KBM-7 (cell line): ENCODE data around the gene SIK3.
"Not testable (repeated sequence)": the region's sequence is repeated elsewhere in the genome, so short reads cannot be mapped to it uniquely, and the experiment has no call there.

Experiments
- DNase-seq: peaks from one replicate; pipeline ENCODE4 v3.0.0-alpha.2; 2015
- in situ Hi-C: fragments of 300-500 bp; cut with MboI; formaldehyde crosslinking; loops from 2 replicates; pipeline ENCODE4 v1.14.3; 2020; ENCODE audit warnings: low sequenced_read_pairs, low pct_unique_long_range_greater_than_20kb, mixed read lengths

Gene SIK3

DNA sequence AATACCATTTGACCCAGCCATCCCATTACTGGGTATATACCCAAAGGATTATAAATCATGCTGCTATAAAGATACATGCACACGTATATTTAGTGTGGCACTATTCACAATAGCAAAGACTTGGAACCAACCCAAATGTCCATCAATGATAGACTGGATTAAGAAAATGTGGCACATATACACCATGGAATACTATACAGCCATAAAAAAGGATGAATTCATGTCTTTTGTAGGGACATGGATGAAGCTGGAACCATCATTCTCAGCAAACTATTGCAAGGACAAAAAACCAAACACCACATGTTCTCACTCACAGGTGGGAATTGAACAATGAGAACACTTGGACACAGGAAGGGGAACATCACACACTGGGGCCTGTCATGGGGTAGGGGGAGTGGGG lies 14.7 kb upstream of the SIK3 start:
- DNase-seq, in situ Hi-C loops: not testable (repeated sequence)

DNA sequence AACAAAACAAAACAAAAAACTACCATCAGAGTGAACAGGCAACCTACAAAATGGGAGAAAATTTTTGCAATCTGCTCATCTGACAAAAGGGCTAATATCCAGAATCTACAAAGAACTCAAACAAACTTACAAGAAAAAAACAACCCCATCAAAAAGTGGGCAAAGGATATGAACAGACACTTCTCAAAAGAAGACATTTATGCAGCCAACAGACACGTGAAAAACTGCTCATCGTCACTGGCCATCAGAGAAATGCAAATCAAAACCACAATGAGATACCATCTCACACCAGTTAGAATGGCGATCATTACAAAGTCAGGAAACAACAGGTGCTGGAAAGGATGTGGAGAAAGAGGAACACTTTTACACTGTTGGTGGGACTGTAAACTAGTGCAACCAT lies 14.3 kb upstream of the SIK3 start:
- in situ Hi-C loops, result not testable (repeated sequence)

DNA sequence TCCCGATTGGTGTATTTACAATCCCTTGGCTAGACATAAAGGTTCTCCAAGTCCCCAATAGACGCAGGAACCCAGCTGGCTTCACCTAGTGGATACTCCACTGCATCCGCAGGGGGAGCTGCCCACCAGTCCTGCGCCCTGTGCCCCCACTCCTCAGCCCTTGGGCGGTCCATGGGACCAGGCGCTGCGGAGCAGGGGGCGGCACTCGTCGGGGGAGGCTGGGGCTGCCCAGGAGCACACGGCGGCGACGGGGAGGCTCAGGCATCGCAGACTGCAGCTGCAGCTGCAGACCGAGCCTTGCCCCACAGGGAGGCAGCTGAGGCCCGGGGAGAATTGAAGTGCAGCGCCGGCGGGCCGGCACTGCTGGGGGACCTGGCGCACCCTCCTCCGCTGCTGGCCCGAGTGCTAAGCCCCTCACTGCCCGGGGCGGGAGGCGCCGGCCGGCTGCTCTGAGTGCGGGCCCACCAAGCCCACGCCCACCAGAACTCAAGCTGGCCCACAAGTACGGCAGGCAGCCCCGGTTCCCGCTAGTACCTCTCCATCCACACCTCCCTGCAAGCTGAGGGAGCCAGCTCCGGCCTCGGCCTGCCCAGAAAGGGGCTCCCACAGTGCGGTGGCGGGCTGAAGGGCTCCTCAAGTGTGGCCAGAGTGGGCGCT lies 12.2 kb upstream of the SIK3 start:
- in situ Hi-C loops, result no loop called here
- no peak for DNase-seq

More for the DNA sequence above, 14.3 kb upstream of the SIK3 start:
- peak; percentile 23 for DNase-seq

DNA sequence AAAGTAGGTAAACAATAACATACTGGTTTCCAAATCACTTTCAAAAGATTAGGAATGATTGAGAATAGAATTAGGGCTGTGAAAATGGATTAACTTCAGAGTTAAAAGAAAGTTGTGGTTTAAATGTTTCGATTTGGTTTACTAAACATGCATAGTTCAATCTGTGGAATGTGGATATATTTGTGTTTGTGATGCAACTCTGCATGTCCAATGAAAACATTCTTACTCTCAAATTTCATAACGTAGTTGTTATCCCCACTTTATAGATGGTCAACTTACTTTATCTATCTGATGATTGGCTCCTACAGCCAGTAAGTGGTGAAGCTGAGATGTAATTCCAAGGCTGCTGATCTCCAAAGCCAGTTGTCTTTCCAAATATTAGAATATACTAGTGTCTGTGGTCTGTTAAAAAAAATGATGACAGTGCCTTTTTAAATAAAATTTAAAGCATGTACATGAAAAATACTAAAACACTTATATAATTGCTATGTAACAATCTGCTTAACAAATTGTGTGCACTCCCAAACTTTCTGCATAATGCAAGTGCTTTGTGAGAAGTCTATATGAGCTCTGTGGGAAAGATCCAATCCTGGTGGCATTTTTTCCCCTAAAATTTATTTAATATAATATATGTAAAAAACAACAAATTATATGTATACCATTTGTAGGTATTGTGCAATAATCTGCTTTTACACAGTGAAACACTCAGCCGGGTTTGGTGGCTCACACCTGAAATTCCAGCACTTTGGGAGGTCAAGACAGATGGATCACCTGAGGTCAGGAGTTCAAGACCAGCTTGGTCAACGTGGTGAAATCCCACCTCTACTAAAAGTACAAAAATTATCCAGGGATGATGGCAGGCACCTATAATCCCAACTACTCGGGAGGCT lies 9.7 kb upstream of the SIK3 start:
- in situ Hi-C loops, result no loop called here
- no peak for DNase-seq

DNA sequence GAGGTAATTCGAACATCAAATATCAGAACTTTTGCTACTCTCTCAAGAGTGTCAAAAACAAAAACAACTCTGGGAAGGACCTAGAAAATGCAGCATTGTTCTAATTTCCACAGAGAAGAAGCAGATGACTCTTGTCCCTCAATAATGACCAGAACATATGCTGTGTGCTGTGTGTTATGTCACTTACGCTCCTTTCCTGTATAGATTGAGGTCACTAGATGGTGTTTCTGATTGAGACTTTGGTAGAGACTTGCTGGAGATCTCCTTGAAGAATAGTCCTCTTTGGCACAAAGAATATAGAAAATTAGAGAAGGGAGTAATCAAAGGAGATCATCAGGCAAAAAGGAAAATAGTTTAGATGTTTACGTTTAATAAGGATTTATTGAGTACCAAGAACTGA lies 2.3 kb upstream of the SIK3 start:
- no peak for DNase-seq
- in situ Hi-C loops, result no loop called here

DNA sequence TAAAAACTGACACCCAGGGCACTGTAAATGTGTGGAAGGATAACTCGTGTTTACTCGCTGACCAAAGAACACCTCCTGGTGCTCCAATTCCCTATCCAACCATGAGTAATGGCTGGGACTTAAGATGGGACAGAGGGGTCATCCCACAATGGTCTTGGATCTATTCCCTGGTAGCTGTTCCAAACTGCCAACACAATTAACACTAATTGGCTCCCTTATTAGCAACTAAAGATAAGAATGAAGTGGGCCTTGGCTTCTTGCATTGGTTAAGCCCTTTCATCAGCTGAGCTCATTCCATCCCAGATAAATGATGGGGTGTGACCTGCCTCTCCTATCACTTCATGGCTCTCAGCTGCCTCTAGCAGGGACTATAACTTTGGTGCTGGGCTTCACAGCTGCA lies 1.5 kb upstream of the SIK3 start:
- in situ Hi-C loops, result loop anchor here (25.0 kb wide), 1 partner anchor 212 kb away; no protein-coding TSS in a partner anchor
- DNase-seq, result no peak

DNA sequence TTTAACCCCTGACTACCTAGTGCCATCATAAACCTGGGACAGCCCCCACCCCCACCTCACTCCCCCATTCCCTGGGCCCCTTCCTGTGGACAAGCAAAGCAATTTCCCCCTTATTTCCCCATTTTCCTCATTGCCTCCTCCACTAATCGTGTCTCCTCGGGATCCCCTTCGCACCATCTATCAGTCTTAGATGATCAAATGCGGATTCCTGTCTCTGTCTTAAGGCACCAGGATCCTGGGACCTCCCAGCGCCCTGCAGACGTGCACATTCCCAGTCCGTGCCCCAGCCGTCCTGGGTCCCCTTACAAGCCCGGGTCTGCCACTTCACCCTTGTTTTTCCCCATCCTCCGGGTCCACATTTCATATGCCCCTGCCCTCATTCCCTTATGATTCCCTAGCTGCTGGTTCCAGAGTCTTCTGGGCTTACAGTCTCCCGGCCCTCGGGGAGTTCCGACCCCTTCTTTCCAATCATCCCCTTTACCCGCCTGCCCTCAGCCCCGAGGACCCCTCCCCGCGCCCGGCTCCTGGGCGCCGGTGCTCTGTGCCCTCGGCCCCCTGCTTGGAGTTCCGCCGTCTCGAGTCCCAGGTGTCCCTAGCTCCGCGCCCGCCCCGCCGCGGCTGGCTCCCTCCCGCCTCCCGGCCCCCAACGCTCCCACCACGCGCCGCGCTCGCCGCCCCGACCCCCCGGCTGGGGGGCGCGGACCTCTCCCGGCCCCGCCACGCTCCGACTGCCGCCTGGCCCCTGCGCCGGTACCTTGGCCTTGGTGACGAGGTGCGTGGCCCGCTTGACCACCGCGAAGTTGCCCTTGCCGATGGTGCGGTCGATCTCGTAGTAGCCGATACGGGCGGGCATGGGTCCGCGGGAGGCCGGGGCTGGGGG lies 599 bp downstream of the SIK3 start:
- in situ Hi-C loops, result loop anchor here (25.0 kb wide), 1 partner anchor 210 kb away; no protein-coding TSS in a partner anchor
- DNase-seq, result peak; percentile 37

DNA sequence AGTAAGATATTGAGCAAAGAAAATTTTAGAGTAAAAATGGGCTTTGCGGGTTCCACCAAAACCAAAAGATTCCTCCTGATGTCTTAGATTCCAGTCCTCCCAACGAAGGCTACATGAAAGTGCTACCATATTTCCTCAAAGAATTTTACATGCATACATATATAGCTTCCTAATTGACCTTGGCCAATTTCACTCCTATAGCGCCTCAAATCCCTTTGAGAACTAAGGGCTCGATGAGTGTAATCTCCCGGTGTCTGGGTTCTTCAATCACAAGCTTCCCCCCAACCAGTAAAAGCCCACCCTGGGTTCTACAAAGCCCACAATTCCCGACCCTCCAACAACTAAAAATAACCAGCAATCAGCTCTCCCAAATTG lies 1.2 kb downstream of the SIK3 start:
- in situ Hi-C loops, result loop anchor here (25.0 kb wide), 1 partner anchor 210 kb away; no protein-coding TSS in a partner anchor
- DNase-seq, result peak; percentile 30

DNA sequence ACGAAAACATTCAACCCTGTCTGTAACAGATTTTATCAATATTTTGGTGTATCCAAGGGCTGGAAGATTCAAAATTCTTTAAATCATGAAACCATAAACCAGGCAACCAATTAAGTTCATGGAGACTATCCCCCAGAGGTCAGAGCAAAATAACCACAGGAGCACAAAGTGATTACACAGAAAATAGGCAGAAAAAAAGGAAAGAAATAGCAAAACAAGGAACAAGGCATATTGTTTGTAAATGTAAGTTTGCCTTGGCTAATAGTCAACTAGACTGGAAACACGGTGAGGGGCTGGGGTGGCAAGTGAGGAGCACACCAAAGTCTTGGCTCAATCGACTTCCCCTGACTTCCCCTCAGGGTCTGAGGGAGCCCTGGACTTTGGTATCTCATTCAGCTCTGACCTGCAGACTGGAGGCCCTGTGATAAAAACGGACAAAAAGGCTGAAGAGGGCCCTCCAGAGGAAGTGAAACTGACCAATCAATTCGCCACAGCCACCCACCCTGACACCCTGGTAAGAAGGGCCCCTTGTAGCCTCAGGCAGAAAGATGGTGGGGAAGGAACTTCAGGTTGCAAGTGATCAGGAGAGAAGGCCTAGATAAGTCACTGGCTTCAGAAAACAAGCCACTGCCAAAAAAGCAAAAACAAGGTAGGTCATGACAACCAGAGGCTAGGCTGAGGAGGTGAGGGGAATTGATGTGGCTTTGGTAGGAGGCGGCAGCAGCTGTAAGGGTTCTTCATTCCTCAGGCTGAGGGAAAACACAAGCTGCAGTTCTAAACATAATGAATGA lies 1.8 kb downstream of the SIK3 start:
- DNase-seq, result peak; percentile 50
- in situ Hi-C loops, result loop anchor here (25.0 kb wide), 1 partner anchor 209 kb away; no protein-coding TSS in a partner anchor

DNA sequence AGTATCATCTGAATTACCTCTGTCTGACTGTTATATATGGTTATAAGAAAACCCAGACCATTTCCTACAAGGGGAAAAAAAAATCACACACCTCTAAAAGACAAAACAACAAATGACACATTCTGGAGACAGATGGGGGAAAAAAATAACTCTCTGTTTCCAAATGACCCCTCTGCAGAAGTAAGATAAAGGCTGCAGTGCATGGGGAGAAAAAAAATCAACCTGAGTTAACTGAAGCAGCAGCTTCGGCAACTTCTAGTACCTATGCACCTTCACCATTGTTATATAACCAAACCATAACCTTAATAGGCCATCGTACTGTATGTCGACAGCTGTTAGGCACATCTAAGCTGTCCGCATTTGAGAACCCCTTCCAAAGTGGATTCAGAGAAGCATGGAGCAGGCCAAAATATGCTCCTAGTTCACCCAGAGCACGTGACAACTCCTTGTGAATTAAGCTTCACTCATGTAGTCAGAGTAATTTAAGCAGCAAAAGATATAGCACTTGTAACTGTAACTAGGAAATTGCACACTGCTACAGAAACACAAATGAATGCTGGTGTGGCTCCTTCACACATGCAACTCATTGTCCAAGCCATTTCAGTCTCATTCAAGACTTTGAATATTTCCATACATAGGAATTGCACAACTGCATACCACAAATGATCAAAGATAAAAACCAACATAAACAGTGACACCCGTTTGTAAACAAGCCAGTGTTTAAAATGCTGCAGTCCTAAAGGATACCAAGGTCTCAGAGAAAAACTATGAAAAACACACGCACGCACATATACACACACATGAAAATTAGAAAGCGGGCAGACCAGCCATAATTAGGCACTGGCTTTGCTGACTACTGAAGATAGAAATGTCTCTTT lies 2.7 kb downstream of the SIK3 start:
- DNase-seq, result no peak
- in situ Hi-C loops, result loop anchor here (25.0 kb wide), 1 partner anchor 208 kb away; no protein-coding TSS in a partner anchor

DNA sequence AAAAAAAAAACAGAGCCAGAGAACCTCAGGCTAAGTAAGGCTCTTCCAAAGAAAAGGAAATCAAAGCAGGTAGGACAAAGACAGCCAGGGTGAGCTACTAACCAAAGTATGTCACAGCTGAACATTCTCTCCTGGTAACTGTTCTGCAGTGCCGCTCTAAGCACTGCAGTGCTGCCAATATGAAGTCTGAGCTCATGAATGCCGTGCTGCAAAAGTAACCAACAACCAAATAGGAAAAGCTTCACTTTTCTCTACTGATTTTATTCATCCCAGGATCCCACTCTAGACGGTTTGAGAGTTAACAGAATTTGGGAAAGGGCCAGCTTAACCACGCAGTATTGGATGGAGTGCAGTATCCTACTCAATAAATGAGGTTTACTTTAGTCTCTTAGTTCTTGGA lies 3.5 kb downstream of the SIK3 start:
- in situ Hi-C loops, result loop anchor here (25.0 kb wide), 1 partner anchor 207 kb away; no protein-coding TSS in a partner anchor
- no peak for DNase-seq

DNA sequence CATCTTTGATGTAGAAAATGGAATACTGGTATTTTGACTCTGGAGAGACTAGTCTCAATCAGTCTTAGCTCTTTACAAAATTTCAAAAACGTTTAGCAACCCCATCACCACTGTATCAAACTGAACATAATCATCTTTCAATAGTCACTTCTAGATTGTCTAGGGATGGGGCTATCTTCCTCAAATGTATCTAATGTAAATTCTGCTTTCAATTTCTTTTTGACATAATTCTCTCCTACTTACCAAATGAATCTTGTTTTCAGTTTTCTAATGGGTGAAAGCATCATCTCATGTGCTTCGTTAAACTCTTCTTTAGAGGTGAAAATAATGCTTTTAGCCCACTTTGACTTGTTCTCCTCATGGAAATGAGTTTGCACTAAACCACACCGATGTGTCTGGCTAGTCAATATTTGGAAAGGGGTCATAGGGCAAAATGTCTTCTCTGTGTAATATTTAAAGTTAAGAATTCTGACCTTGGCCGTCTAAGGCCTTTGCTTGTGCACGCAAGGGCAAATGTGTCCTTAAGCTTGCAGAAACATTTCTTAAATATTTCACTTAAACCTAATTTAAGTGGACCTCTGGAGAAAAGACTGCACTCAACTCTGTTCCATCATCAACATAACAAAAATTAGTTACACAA lies 5.2 kb downstream of the SIK3 start:
- DNase-seq, result no peak
- in situ Hi-C loops, result loop anchor here (25.0 kb wide), 1 partner anchor 206 kb away; no protein-coding TSS in a partner anchor

DNA sequence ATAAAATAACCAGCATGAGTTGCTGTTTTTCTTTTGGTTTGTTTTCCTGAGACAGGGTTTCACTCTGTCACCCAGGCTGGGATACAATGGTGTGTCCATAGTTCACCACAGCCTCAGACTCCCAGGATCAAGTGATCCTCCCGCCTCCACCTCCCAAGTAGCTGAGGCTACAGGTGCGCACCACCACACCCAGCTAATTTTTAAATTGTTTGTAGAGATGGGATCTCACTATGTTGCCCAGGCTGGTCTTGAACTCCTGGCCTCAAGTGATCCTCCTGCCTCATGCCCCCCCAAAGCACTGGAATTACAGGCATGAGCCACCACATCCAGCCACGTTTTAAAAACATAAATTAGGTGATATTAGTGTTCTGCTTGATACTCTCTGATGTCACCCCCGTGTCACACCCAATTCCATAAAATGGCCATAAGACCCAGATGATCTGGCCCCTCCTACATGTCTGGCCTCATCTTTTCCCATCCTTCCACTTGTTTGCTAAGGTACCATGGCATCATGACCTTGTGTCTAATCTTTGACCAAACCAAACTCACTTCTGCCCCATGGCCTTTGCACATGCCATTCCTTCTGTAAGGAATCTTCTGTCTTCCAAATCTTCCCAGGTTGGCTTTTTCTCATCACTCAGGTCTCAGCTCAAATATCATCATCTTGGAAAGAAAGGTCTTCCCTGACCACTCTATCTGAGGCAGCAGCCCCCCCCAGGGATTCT lies 6.3 kb downstream of the SIK3 start:
- in situ Hi-C loops, result loop anchor here (25.0 kb wide), 1 partner anchor 205 kb away; no protein-coding TSS in a partner anchor
- DNase-seq, result no peak

DNA sequence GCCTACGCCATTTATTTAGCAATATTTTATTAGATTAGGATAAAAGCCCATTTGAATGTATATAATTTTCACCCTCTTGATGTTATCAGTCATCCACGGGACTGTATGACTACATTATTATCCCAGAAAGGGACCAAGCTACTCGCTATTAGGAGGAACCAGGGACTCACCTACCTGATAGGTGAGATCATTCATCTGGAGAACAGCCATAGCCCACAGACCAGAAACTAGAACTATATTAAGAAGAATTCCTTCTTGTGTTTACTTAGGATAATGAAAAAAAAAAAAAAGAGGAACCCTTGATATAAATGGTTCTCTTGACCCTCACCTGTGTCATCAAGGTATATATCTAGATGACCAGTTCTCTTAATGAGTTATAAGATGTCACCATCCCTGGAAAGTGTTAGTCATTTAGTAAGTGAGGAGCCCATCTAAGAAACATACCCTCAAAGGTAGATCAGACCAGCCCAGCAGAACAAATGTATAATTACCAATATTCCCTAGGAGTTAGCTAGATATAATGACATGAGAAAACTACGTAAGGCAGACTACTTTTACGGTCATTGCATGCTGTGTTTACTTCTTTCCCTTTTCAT lies 8.0 kb downstream of the SIK3 start:
- no peak for DNase-seq
- in situ Hi-C loops, result loop anchor here (25.0 kb wide), 1 partner anchor 203 kb away; no protein-coding TSS in a partner anchor

DNA sequence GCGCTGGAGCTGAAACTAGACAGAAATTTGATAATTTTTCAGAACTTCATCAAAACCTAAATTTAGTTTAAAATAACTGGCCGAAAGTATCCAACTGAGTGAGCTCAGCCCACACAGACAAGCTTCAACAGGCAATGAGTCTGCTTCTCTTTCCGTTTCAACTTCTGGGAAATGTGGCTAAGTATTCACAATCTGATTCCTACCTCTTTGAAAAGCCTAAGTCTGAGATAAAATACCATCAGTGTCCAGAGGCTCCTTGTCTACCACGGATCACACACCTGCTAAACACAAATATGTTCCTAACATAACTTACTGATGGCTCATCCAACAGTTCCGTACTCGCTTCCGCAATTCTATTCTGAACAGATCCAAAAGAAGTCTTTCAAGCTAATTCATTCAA lies 8.5 kb downstream of the SIK3 start:
- no peak for DNase-seq
- in situ Hi-C loops, result loop anchor here (25.0 kb wide), 1 partner anchor 202 kb away; no protein-coding TSS in a partner anchor

DNA sequence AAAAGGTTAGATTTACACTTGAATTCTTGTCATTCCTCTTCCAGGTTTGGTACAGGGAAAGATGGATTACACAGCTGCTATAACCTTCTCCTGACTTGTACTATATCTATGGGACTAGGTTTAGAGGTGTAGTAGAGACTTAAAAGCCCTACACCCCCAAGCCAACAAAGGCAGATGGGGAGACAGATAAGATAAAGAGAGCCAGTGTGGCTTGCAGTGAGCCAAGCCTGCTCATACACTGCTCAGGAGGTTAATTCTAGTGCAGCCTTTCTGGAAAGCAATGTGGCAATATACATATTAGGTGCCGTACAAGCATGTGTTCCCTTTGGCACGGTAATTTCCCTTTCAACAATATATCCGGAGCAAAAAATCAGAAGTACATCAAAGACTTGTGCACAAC lies 10.8 kb downstream of the SIK3 start:
- in situ Hi-C loops, result loop anchor here (25.0 kb wide), 1 partner anchor 200 kb away; no protein-coding TSS in a partner anchor

More for the DNA sequence above, 10.8 kb downstream of the SIK3 start:
- DNase-seq, result no peak
